ENCODE measurements around the gene PRKRIP1. TPM values are rescaled to one million over a fixed set of nuclear protein-coding genes. Genes with fewer than 3 reads are reported as not detected.

PRKRIP1 gene
- total RNA-seq, 1 donor from 2014 or later: 37.3 TPM

DNA sequence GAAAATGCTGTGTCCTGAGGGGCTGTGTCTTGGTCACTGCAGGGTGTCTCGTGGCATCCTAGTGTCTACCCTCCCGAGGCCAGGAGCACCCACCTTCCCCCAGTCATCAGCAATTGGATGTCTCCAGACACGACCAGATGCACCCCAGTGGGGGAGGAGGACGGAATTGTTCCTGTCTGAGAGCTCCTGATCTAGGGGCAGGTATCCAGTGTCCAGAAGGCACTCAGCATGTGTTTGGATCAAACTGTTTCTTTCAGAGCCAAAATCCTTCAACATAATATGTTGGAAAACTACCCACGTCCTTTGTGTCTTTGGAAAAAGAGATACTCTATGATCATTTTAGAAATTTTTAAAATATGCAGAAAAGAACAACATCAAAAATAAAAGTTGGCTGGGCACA is 16.9 kb downstream of the PRKRIP1 start:
- Histone ChIP-seq H3K9me3 (ENCODE audit: insufficient read depth, low read depth, low read length) (no peaks in the 10 kb centered on the region), H3K79me2 (ENCODE audit: insufficient read depth, low read length) (peaks cover 7% of the 10 kb centered on the region), H3K4me2 (ENCODE audit: low read length) (no peak overlapping the region), H3K36me3 (ENCODE audit: insufficient read depth, low read length) (peaks cover 17% of the 10 kb centered on the region), H3K27ac (ENCODE audit: low read depth, low read length) (no peak overlapping the region), H3K4me3 (ENCODE audit: insufficient read depth, low read depth, low read length) (no peak overlapping the region), H3K9ac (ENCODE audit: low read length) (no peak overlapping the region), H4K20me1 (ENCODE audit: insufficient read depth, low read length) (peaks cover 38% of the 10 kb centered on the region), H3K4me1 (ENCODE audit: insufficient read depth, low read length) (no peaks in the 10 kb centered on the region), H3K27me3 (ENCODE audit: insufficient read depth, low read length) (no peaks in the 10 kb centered on the region), H2AFZ (ENCODE audit: low read depth, low read length) (no peak overlapping the region)
- TF ChIP-seq, protein P1, sequence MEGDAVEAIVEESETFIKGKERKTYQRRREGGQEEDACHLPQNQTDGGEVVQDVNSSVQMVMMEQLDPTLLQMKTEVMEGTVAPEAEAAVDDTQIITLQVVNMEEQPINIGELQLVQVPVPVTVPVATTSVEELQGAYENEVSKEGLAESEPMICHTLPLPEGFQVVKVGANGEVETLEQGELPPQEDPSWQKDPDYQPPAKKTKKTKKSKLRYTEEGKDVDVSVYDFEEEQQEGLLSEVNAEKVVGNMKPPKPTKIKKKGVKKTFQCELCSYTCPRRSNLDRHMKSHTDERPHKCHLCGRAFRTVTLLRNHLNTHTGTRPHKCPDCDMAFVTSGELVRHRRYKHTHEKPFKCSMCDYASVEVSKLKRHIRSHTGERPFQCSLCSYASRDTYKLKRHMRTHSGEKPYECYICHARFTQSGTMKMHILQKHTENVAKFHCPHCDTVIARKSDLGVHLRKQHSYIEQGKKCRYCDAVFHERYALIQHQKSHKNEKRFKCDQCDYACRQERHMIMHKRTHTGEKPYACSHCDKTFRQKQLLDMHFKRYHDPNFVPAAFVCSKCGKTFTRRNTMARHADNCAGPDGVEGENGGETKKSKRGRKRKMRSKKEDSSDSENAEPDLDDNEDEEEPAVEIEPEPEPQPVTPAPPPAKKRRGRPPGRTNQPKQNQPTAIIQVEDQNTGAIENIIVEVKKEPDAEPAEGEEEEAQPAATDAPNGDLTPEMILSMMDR (IDR thresholded peaks at IDR 0.05; ENCODE audit: insufficient read depth, low read depth, low read length): no peak
- no peak for TF ChIP-seq EZH2 (IDR thresholded peaks at IDR 0.05; ENCODE audit: insufficient read depth, low read length)
- H3K27me3 Mint-ChIP-seq (ENCODE audit: low read depth, unreplicated experiment): no peaks in the 10 kb centered on the region
- H3K9me3 Mint-ChIP-seq (ENCODE audit: unreplicated experiment): peaks cover 2% of the 10 kb centered on the region
- FAIRE-seq (no peak), DNase-seq (ENCODE audit: low read depth) (no peak)
- H3K4me3 Mint-ChIP-seq (ENCODE audit: unreplicated experiment): no peak overlapping the region
- H3K36me3 Mint-ChIP-seq (ENCODE audit: low read depth, unreplicated experiment): peaks cover 36% of the 10 kb centered on the region
- H3K4me1 Mint-ChIP-seq (ENCODE audit: low read depth, unreplicated experiment): no peaks in the 10 kb centered on the region
- H3K27ac Mint-ChIP-seq (ENCODE audit: unreplicated experiment): no peak overlapping the region

DNA sequence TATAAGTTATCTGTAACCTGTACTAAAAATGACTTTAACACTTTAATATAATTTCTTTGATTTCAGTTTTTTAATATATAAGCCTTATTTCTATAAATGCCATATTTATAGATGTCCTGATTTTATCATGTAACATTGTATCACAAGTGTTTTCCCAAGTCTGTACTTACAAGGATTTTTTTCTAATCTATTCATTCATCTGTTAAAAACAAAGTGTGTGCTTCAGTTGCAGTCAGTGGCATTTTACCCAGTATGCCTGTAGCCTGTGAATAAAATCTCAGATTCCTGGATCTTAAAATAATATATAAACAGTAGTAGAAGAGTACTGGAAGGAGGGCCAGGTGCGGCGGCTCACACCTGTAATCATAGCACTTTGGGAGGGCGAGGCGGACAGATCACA is 17.4 kb downstream of the PRKRIP1 start:
- no peaks in the 10 kb centered on the region for H3K4me1 Mint-ChIP-seq (ENCODE audit: low read depth, unreplicated experiment)
- H3K27ac Mint-ChIP-seq (ENCODE audit: unreplicated experiment): no peak overlapping the region
- H3K4me3 Mint-ChIP-seq (ENCODE audit: unreplicated experiment): peak overlapping the region; percentile 18
- no peaks in the 10 kb centered on the region for H3K27me3 ChIP-seq (ENCODE audit: insufficient read depth, low read length)
- no peak overlapping the region for H2AFZ ChIP-seq (ENCODE audit: low read depth, low read length)
- FAIRE-seq (no peak), DNase-seq (ENCODE audit: low read depth) (no peak)
- no peak overlapping the region for H3K27ac ChIP-seq (ENCODE audit: low read depth, low read length)
- no peak overlapping the region for H3K9ac ChIP-seq (ENCODE audit: low read length)
- TF ChIP-seq, protein P1 (IDR thresholded peaks at IDR 0.05; ENCODE audit: insufficient read depth, low read depth, low read length): no peak
- no peak for TF ChIP-seq EZH2 (IDR thresholded peaks at IDR 0.05; ENCODE audit: insufficient read depth, low read length)
- peaks cover 33% of the 10 kb centered on the region for H3K36me3 Mint-ChIP-seq (ENCODE audit: low read depth, unreplicated experiment)
- H3K4me2 ChIP-seq (ENCODE audit: low read length): no peak overlapping the region
- no peaks in the 10 kb centered on the region for H3K4me1 ChIP-seq (ENCODE audit: insufficient read depth, low read length)
- H3K27me3 Mint-ChIP-seq (ENCODE audit: low read depth, unreplicated experiment): no peaks in the 10 kb centered on the region
- peaks cover 10% of the 10 kb centered on the region for H3K79me2 ChIP-seq (ENCODE audit: insufficient read depth, low read length)
- peaks cover 42% of the 10 kb centered on the region for H4K20me1 ChIP-seq (ENCODE audit: insufficient read depth, low read length)
- H3K9me3 ChIP-seq (ENCODE audit: insufficient read depth, low read depth, low read length): no peaks in the 10 kb centered on the region
- H3K4me3 ChIP-seq (ENCODE audit: insufficient read depth, low read depth, low read length): no peak overlapping the region
- peaks cover 13% of the 10 kb centered on the region for H3K36me3 ChIP-seq (ENCODE audit: insufficient read depth, low read length)
- H3K9me3 Mint-ChIP-seq (ENCODE audit: unreplicated experiment): peaks cover 2% of the 10 kb centered on the region

DNA sequence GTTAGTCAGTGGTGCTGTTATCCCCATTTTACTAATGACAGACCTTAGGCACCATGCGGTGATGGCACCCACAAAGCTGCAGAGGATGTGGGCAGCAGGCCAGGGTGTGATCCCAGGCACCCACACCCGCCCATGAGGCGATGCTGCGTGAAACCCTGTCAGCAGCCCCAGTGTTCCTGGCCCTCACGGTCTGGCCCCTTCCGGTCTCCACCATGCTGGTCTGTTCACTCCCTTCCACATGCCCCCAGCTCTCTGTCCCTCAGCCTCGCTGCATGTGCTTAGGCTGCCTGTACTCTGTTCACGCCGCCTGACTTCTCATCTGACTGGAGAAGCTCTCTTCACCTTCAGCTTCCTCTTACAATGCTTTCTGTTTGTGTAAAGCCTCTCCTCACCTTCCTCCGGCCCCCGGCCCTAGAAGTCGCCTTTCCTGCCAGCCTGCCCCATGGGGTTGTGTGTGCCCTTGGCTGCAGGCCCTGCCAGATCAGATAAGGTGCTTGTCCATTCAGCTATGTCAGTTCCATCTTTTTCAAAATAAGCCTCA is 19.6 kb downstream of the PRKRIP1 start:
- H3K27me3 Mint-ChIP-seq (ENCODE audit: low read depth, unreplicated experiment): no peaks in the 10 kb centered on the region
- Histone ChIP-seq H2AFZ (ENCODE audit: low read depth, low read length) (no peak overlapping the region), H3K4me1 (ENCODE audit: insufficient read depth, low read length) (no peaks in the 10 kb centered on the region), H3K36me3 (ENCODE audit: insufficient read depth, low read length) (peaks cover 13% of the 10 kb centered on the region), H3K4me2 (ENCODE audit: low read length) (no peak overlapping the region), H3K9ac (ENCODE audit: low read length) (no peak overlapping the region), H3K27me3 (ENCODE audit: insufficient read depth, low read length) (no peaks in the 10 kb centered on the region), H3K9me3 (ENCODE audit: insufficient read depth, low read depth, low read length) (no peaks in the 10 kb centered on the region), H3K27ac (ENCODE audit: low read depth, low read length) (no peak overlapping the region), H4K20me1 (ENCODE audit: insufficient read depth, low read length) (peaks cover 50% of the 10 kb centered on the region), H3K79me2 (ENCODE audit: insufficient read depth, low read length) (peaks cover 18% of the 10 kb centered on the region), H3K4me3 (ENCODE audit: insufficient read depth, low read depth, low read length) (no peak overlapping the region)
- H3K4me3 Mint-ChIP-seq (ENCODE audit: unreplicated experiment): no peak overlapping the region
- H3K9me3 Mint-ChIP-seq (ENCODE audit: unreplicated experiment): peaks cover under 1% of the 10 kb centered on the region
- DNase-seq (ENCODE audit: low read depth) (no peak), FAIRE-seq (no peak)
- peaks cover 24% of the 10 kb centered on the region for H3K36me3 Mint-ChIP-seq (ENCODE audit: low read depth, unreplicated experiment)
- no peaks in the 10 kb centered on the region for H3K4me1 Mint-ChIP-seq (ENCODE audit: low read depth, unreplicated experiment)
- H3K27ac Mint-ChIP-seq (ENCODE audit: unreplicated experiment): no peak overlapping the region
- no peak for TF ChIP-seq EZH2 (IDR thresholded peaks at IDR 0.05; ENCODE audit: insufficient read depth, low read length)
- TF ChIP-seq, protein P1 (IDR thresholded peaks at IDR 0.05; ENCODE audit: insufficient read depth, low read depth, low read length): no peak

Data from astrocyte (in vitro differentiated cells and primary cell).